K562 (cell line): Measurements from ENCODE around the gene CIAO2A. TPM values are rescaled to one million over a fixed set of nuclear protein-coding genes. Genes with fewer than 3 reads are reported as not detected.

Experiments
- ASH1L ChIP-seq: fragments of 450-650 bp; IDR thresholded peaks from 2 replicates; pipeline ENCODE4 v1.6.1; 2018; ENCODE audit warnings: borderline replicate concordance, mild to moderate bottlenecking, low read depth; ENCODE audit not compliant: partially characterized antibody
- ATF1 ChIP-seq, 2 experiments: fragments of 450-650 bp in 1 of 2; IDR thresholded peaks; 2 replicates each; pipeline ENCODE4 v1.6.1; 2016; ENCODE audit warnings: missing compliant biosample characterization in 1 of 2, missing genetic modification characterization in 1 of 2
- BMI1 ChIP-seq: fragments of 150-350 bp; IDR thresholded peaks from 2 replicates; pipeline ENCODE4 v1.6.1; 2014; ENCODE audit warnings: low read length
- CEBPG ChIP-seq, 3 experiments: fragments of 200-800 bp in 1 of 3; sonication (Bioruptor generic) in 1 of 3; sonication (generic) in 1 of 3; formaldehyde crosslinking in 1 of 3; IDR thresholded peaks in 2 of 3; conservative IDR thresholded peaks in 1 of 3; 2 replicates each; pipeline versions ENCODE4 v1.6.1 to v1.8.0; 2016 to 2022; ENCODE audit warnings: missing compliant biosample characterization in 2 of 3, missing genetic modification characterization in 2 of 3, mild to moderate bottlenecking in 1 of 3, missing genetic modification reagents in 1 of 3
- COPS2 ChIP-seq: fragments of 450-650 bp; conservative IDR thresholded peaks from 2 replicates; pipeline ENCODE4 v1.6.1; 2016; ENCODE audit warnings: mild to moderate bottlenecking, moderate library complexity
- E2F3 ChIP-seq: fragments of 250-450 bp; sonication (Bioruptor Pico); IDR thresholded peaks from 2 replicates; pipeline ENCODE4 v1.4.0; 2020; ENCODE audit warnings: mild to moderate bottlenecking
- ETS2 ChIP-seq: IDR thresholded peaks from 2 replicates; pipeline ENCODE4 v1.6.1; 2016; ENCODE audit warnings: borderline replicate concordance, missing genetic modification characterization, mild to moderate bottlenecking, moderate library complexity, missing compliant biosample characterization; ENCODE audit not compliant: poor library complexity, severe bottlenecking
- GMEB1 ChIP-seq: fragments of 250-450 bp; sonication (Bioruptor Pico); IDR thresholded peaks from 2 replicates; pipeline ENCODE4 v1.4.0; 2020; ENCODE audit warnings: mild to moderate bottlenecking
- HDAC1 ChIP-seq, 2 experiments: fragments of 450-650 bp; IDR thresholded peaks; 2 replicates each; pipeline ENCODE4 v1.6.1; 2016 to 2017; ENCODE audit warnings: inconsistent platforms in 1 of 2, mild to moderate bottlenecking in 1 of 2, moderate library complexity in 1 of 2
- HMG20A ChIP-seq: fragments of 450-650 bp; formaldehyde crosslinking; conservative IDR thresholded peaks from 2 replicates; pipeline ENCODE4 v1.4.0; 2020; ENCODE audit warnings: mild to moderate bottlenecking, mixed read lengths
- HNRNPLL ChIP-seq: fragments of 200-400 bp; formaldehyde crosslinking; IDR thresholded peaks from 2 replicates; pipeline ENCODE4 v1.6.1; 2017; ENCODE audit warnings: low read length, low read depth, mild to moderate bottlenecking; ENCODE audit not compliant: poor library complexity, severe bottlenecking
- MEF2A ChIP-seq: IDR thresholded peaks from 2 replicates; pipeline ENCODE4 v1.6.1; 2011; ENCODE audit warnings: low read depth, mild to moderate bottlenecking, low read length, moderate library complexity; ENCODE audit not compliant: control insufficient read depth
- NFE2 ChIP-seq: IDR thresholded peaks from 2 replicates; pipeline ENCODE4 v1.6.1; 2014; ENCODE audit warnings: antibody characterized with exemption, low read depth
- NR3C1 ChIP-seq: sonication (generic); formaldehyde crosslinking; IDR thresholded peaks from 2 replicates; pipeline ENCODE4 v1.8.1; 2022; ENCODE audit warnings: missing genetic modification reagents
- POLR2G ChIP-seq: fragments of 200-400 bp; formaldehyde crosslinking; IDR thresholded peaks from 2 replicates; pipeline ENCODE4 v1.6.1; 2017; ENCODE audit warnings: low read depth, mild to moderate bottlenecking, antibody characterized with exemption, low read length, moderate library complexity
- RUNX1 ChIP-seq: sonication (generic); IDR thresholded peaks from 2 replicates; pipeline ENCODE4 v1.6.1; 2016; ENCODE audit warnings: antibody characterized with exemption, low read depth
- SNAPC5 ChIP-seq: fragments of 250-450 bp; sonication (Bioruptor Pico); IDR thresholded peaks from 2 replicates; pipeline ENCODE4 v1.8.0; 2021; ENCODE audit warnings: moderate library complexity, mild to moderate bottlenecking, inconsistent platforms
- SPI1 ChIP-seq: IDR thresholded peaks from 2 replicates; pipeline ENCODE4 v1.6.1; 2011; ENCODE audit warnings: low read depth, low read length, control low read depth, borderline replicate concordance
- WHSC1 ChIP-seq: IDR thresholded peaks from one replicate; pipeline ENCODE4 v1.6.1; 2012; ENCODE audit warnings: low read length, control low read depth, inconsistent platforms
- ZFP1 ChIP-seq: fragments of 450-650 bp; formaldehyde crosslinking; IDR thresholded peaks from 2 replicates; pipeline ENCODE4 v1.4.0; 2020; ENCODE audit warnings: mild to moderate bottlenecking, mixed read lengths
- ZNF174 ChIP-seq: fragments of 250-450 bp; sonication (Bioruptor Pico); IDR thresholded peaks from 2 replicates; pipeline ENCODE4 v1.4.0; 2020; ENCODE audit warnings: mild to moderate bottlenecking
- ZNF175 ChIP-seq: fragments of 200-800 bp; sonication (Bioruptor generic); IDR thresholded peaks from 2 replicates; pipeline ENCODE4 v1.6.1; 2016; ENCODE audit warnings: low read depth, mild to moderate bottlenecking, missing genetic modification characterization, missing compliant biosample characterization
- polyA plus RNA-seq, 8 experiments: library from polyadenylated mRNA; depleted of rRNA in 4 of 8; stranded (reverse) in 5 of 8; unstranded in 3 of 8; fragments of >200 nt; fragmentation: Nextera tagmentation in 2 of 8; fragmentation: Illumina TruSeq in 1 of 8; extraction: Ambion mirVana in 2 of 8; extraction: Trizol in 1 of 8; gene quantifications; 2 replicates each; pipeline versions ENCODE4 v1.2.1 to v1.2.3, GENCODE V29; 2011 to 2014; ENCODE audit warnings: inconsistent platforms in 1 of 8, missing spikeins in 1 of 8
- total RNA-seq, 7 experiments: library from RNA; depleted of rRNA in 6 of 7; stranded (reverse); fragments of >200 nt in 6 of 7; fragmentation: Illumina TruSeq in 2 of 7; extraction: Trizol in 2 of 7; gene quantifications; 2 replicates each; pipeline versions ENCODE4 v1.2.1 to v1.2.3, GENCODE V29; 2011 to 2021; ENCODE audit warnings: low replicate concordance in 1 of 7
- TF ChIP-seq, protein P1 (sequence below): fragments of 250-450 bp; sonication (Bioruptor Pico); IDR thresholded peaks from 2 replicates; pipeline ENCODE4 v1.5.0; 2021; ENCODE audit warnings: mild to moderate bottlenecking, moderate library complexity

Gene CIAO2A
- total and polyA plus RNA-seq, 9 of the 15 experiments (the other 6 are each of a cell fraction or from before 2014, with no cell fraction given), result 161 to 429 (median 313) TPM

DNA sequence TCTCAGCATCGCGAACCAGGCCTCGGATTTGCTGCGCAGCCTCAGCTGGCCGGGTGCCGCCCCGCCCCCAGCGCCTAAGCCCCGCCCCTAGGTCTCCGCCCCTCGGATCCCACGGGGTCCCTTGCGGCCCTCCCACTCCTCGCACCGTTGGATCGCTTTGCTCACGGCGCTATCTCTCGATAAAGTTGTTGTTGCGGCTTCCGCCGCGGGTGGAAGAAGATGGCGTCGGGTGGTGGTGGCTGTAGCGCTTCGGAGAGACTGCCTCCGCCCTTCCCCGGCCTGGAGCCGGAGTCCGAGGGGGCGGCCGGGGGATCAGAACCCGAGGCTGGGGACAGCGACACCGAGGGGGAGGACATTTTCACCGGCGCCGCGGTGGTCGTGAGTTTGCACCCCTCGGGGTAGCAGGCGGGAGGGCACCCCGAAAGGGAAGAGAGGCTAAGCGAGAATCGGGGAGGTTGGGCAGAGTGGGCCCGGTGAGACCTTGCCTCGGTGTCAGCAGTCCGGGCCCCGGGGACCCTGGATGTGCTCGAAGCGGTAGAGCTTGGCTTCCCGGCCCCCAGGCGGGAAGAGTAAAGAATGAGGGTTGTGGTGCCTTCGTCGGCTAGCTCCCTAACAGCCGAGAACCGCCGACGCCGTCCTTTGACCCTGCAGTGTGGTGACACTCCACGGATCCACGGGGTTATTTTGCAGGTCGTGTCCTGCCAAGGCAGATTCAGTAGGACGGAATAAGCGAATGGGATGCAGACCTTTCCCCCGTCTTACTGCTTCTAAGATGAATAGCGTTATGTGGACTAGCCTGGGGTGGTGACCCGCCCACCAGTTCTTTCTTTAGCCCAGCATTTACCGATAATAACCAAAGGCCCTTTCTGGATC lies 2.4 kb upstream of the CIAO2A start, which contains the start of gene SNX1 (continued):
- no peak for TF ChIP-seq SPI1
- peak; percentile 37; the same call in 1 of the 2 replicates for TF ChIP-seq GMEB1
- no peak for TF ChIP-seq BMI1
- TF ChIP-seq ZNF174 (CRISPR knock-in tag), result no peak
- no peak for TF ChIP-seq ASH1L
- no peak for TF ChIP-seq SNAPC5 (CRISPR knock-in tag)
- TF ChIP-seq E2F3 (CRISPR knock-in tag), result 0 out of 2 replicates have a peak, but pooled peaks have one; percentile 42
- TF ChIP-seq HNRNPLL, result no peak
- no peak for TF ChIP-seq MEF2A
- no peak for TF ChIP-seq WHSC1
- TF ChIP-seq, protein P1, sequence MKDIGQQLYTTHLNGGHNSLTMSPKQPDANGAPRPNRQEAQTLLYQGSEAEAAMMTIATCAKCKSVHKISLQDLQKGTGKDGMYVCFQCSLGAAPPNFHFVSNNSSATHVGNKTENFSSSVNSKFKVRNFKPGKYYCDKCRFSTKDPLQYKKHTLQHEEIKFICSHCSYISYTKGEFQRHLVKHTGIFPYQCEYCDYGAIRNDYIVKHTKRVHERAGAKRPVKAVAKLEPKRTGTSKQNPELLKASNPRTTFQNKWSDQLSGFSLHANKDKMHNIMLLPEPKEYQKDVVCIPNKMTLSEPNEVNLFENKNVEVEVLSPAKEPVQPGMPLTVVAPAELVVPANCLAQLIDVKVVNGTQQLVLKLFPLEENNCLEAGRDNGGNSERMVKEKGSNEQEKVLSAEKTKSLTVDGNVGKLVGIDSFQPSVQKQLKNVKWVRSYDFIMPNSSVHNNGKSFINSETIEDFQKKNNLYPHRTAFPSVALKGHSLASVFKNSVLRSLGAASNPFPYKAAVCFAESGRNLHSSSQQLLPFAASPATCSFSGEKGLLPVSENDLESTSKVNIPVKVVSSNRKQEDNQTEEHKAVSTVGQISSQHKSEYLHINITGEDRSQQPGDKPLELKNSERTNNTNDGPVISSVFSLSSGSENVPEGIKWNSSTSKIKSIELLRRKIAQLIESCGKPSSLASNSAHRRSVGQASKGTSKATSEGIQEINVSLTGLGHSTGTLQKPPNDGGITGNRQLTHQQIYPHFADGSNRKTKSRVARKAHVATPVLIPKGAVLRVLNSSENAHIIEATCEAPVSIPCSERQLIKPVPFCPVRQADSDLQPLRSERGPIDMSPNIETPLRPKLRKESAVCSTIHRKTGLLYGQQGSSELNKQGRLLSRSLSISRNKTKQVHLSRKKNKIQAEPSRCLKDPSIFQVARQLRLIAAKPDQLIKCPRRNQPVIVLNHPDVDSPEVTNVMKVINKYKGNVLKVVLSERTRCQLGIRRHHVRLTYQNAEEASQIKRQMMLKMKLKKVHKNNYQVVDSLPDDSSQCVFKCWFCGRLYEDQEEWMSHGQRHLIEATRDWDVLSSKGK (CRISPR knock-in tag), result no peak
- TF ChIP-seq CEBPG (CRISPR knock-in tag; IDR thresholded peaks at IDR 0.05), result no peak
- TF ChIP-seq CEBPG (tag; conservative IDR thresholded peaks at IDR 0.05 in 1 of 2, IDR thresholded peaks at IDR 0.05 in 1 of 2), result no peak
- no peak for TF ChIP-seq COPS2
- TF ChIP-seq HMG20A (CRISPR knock-in tag), result no peak
- TF ChIP-seq NFE2, result no peak
- no peak for TF ChIP-seq RUNX1
- no peak for TF ChIP-seq ZNF175 (CRISPR knock-in tag)
- TF ChIP-seq ZFP1, result no peak; the same call in 1 of the 2 replicates
- peak; percentile 96 for TF ChIP-seq POLR2G
- TF ChIP-seq ATF1 (CRISPR knock-in tag; IDR thresholded peaks at IDR 0.05), result peak; percentile 20; the same call in 1 of the 2 replicates
- peak; percentile 61 for TF ChIP-seq ATF1 (tag; IDR thresholded peaks at IDR 0.05)
- no peak for TF ChIP-seq ETS2 (tag)
- peak in 1 of 2 experiments; percentile 95; a peak in 3 of 4 replicates for TF ChIP-seq HDAC1 (IDR thresholded peaks at IDR 0.05)
- no peak for TF ChIP-seq NR3C1 (CRISPR knock-in tag)
